Hypothalamus (tissue), 51 donors: ENCODE measurements around the gene MYCBPAP.
A peak's percentile ranks its signal among the peaks of the same experiment; 100 is the strongest.

ENCODE experiments used
- DNase-seq, 51 donors: peaks; one replicate each; lab custom pipeline; 2025; lab: John Stamatoyannopoulos, UW

Gene MYCBPAP

GRCh38 chr17:50565402-50566350 lies 57.4 kb downstream of the MYCBPAP start:
- peak in 28 of 51 donors; percentile 15 to 85 (median 42) for DNase-seq

- no peak for DNase-seq
Measured at GRCh38 chr17:50566886-50567285, 58.6 kb downstream of the MYCBPAP start.

- no peak for DNase-seq
Measured at GRCh38 chr17:50568659-50569058, 60.4 kb downstream of the MYCBPAP start.

- DNase-seq = no peak
Measured at GRCh38 chr17:50569592-50569991, 61.4 kb downstream of the MYCBPAP start.

- no peak for DNase-seq
Measured at GRCh38 chr17:50570032-50570431, 61.8 kb downstream of the MYCBPAP start.

GRCh38 chr17:50570528-50570927 lies 62.3 kb downstream of the MYCBPAP start:
- DNase-seq = no peak

GRCh38 chr17:50571681-50572080 lies 63.4 kb downstream of the MYCBPAP start:
- no peak for DNase-seq

GRCh38 chr17:50572541-50572940 lies 64.3 kb downstream of the MYCBPAP start:
- DNase-seq = no peak

GRCh38 chr17:50573866-50574611 lies 65.8 kb downstream of the MYCBPAP start:
- DNase-seq = no peak

GRCh38 chr17:50575581-50576210 lies 67.5 kb downstream of the MYCBPAP start:
- no peak for DNase-seq

GRCh38 chr17:50576864-50577263 lies 68.6 kb downstream of the MYCBPAP start:
- DNase-seq = peak in 1 of 51 donors; percentile 28

GRCh38 chr17:50577451-50577954 lies 69.3 kb downstream of the MYCBPAP start:
- no peak for DNase-seq

- no peak for DNase-seq
Measured at GRCh38 chr17:50578173-50578572, 69.9 kb downstream of the MYCBPAP start.

GRCh38 chr17:50579399-50579798 lies 71.2 kb downstream of the MYCBPAP start:
- no peak for DNase-seq

GRCh38 chr17:50580646-50581045 lies 72.4 kb downstream of the MYCBPAP start:
- no peak for DNase-seq
